HepG2 (cell line): ENCODE data around the gene ADGRF5.

ENCODE experiments used
- CBX5 ChIP-seq: sonication (generic); formaldehyde crosslinking; IDR thresholded peaks from 2 replicates; pipeline ENCODE4 v1.4.0; 2020; ENCODE audit warnings: missing genetic modification reagents, borderline replicate concordance
- MEIS1 ChIP-seq: sonication (generic); formaldehyde crosslinking; IDR thresholded peaks from 2 replicates; pipeline ENCODE4 v1.9.0; 2021; ENCODE audit warnings: mild to moderate bottlenecking, missing genetic modification reagents, moderate library complexity, borderline replicate concordance
- POLR2A ChIP-seq, 2 experiments: IDR thresholded peaks; 2 replicates each; pipeline ENCODE4 v1.6.1; 2011; ENCODE audit warnings: low read depth in 2 of 2, low read length in 2 of 2, mild to moderate bottlenecking in 1 of 2, moderate library complexity in 1 of 2; ENCODE audit not compliant: insufficient read depth in 1 of 2

DNA sequence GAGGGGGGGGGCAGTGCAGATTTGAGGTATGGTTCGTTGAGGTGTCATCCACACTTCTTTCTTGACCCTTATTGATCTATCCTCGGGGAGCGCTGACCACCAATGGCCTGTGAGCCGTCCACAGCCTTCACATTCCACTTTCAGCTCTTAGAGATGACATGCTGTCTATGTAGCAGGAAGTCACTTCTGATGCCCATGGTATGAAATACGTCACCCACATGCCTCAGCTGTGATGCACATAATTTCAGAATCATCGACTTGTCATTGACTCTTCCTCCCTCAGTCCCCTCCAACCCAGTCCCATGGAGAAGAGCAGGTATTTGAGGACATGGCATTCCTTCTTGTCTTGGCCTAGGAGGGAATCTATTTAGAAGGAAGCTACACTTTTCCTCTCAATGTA lies 4.7 kb upstream of the ADGRF5 start:
- no peak for TF ChIP-seq MEIS1
- no peak for TF ChIP-seq POLR2A (IDR thresholded peaks at IDR 0.05; ENCODE audit: insufficient read depth in 1 of 2, low read depth in 2 of 2, low read length in 2 of 2)
- no peak for TF ChIP-seq CBX5 (CRISPR knock-in tag)
